Endothelial cell of umbilical vein (primary cell): ENCODE measurements around the gene MYO16. TPM values are rescaled to one million over a fixed set of nuclear protein-coding genes. Genes with fewer than 3 reads are reported as not detected.

Experiments
- BruUV-seq: library from RNA; stranded (reverse); fragments of 400-500 nt; replicated peaks from 2 replicates; lab custom pipeline; 2021; lab: Mats Ljungman, UMichigan
- CTCF ChIA-PET: fragments of 300-600, 350-600 bp; sonication (Branson Sonifier 250); formaldehyde crosslinking; loops from one replicate; lab custom pipeline; 2021; ENCODE audit warnings: antibody characterized with exemption, inconsistent platforms; lab: Charles Lee
- POLR2A ChIA-PET: fragments of 300-600, 350-600 bp; sonication (Branson Sonifier 250); formaldehyde crosslinking; loops from one replicate; lab custom pipeline; 2021; ENCODE audit warnings: antibody characterized with exemption, inconsistent platforms; lab: Charles Lee
- DNase-seq: peaks from one replicate; pipeline ENCODE4 v3.0.0-alpha.2; 2011; ENCODE audit warnings: low read depth, low spot score
- FAIRE-seq: peaks from 2 replicates; lab custom pipeline; 2011; peaks lifted over from hg19 to GRCh38; lab: Jason Lieb, UNC
- H2AFZ ChIP-seq: 2 replicates; pipeline ENCODE4 v1.6.0; 2012; ENCODE audit warnings: low read depth, low read length, control low read depth, inconsistent platforms
- H3K27ac ChIP-seq: 2 replicates; pipeline ENCODE4 v1.5.1; 2011; ENCODE audit warnings: low read depth, mild to moderate bottlenecking, control low read depth, low read length, moderate library complexity; ENCODE audit not compliant: insufficient read depth
- H3K27me3 ChIP-seq, 2 experiments: 2 replicates each; pipeline versions ENCODE4 v1.6.0 to v1.6.1; 2011; ENCODE audit warnings: low read length in 2 of 2, mixed read lengths in 1 of 2; ENCODE audit not compliant: control insufficient read depth in 2 of 2, insufficient read depth in 2 of 2
- H3K36me3 ChIP-seq, 2 experiments: 2 replicates in 1 of 2; 3 replicates in 1 of 2; pipeline ENCODE4 v1.5.1; 2011; ENCODE audit warnings: low read length in 2 of 2, mild to moderate bottlenecking in 1 of 2, moderate library complexity in 1 of 2; ENCODE audit not compliant: control insufficient read depth in 2 of 2, insufficient read depth in 2 of 2; ENCODE audit errors: extremely low read depth in 1 of 2
- H3K4me1 ChIP-seq: 3 replicates; pipeline ENCODE4 v1.5.1; 2011; ENCODE audit warnings: mild to moderate bottlenecking, low read length; ENCODE audit not compliant: control insufficient read depth, insufficient read depth; ENCODE audit errors: extremely low read depth
- H3K4me2 ChIP-seq: 2 replicates; pipeline ENCODE4 v1.6.1; 2011; ENCODE audit warnings: low read length, control low read depth, mixed read lengths; ENCODE audit not compliant: insufficient read depth
- H3K4me3 ChIP-seq, 3 experiments: fragments of 200-600 bp in 1 of 3; sonication (generic), shearing (Covaris generic) in 1 of 3; replicated peaks in 1 of 3; 2 replicates each; pipeline ENCODE4 v1.5.1; 2011 to 2016; ENCODE audit warnings: control low read depth in 3 of 3, low read length in 3 of 3, mild to moderate bottlenecking in 2 of 3, inconsistent platforms in 1 of 3, low read depth in 1 of 3, moderate library complexity in 1 of 3; ENCODE audit not compliant: insufficient read depth in 1 of 3
- H3K79me2 ChIP-seq: 2 replicates; pipeline ENCODE4 v1.6.0; 2012; ENCODE audit warnings: low read length, inconsistent platforms; ENCODE audit not compliant: control insufficient read depth, insufficient read depth
- H3K9ac ChIP-seq: replicated peaks from 2 replicates; pipeline ENCODE3; 2011; ENCODE audit warnings: low read length, control low read depth; ENCODE audit not compliant: insufficient read depth; ENCODE audit errors: extremely low read depth
- H3K9me1 ChIP-seq: replicated peaks from 3 replicates; pipeline ENCODE4 v1.6.0; 2011; ENCODE audit warnings: mild to moderate bottlenecking, low read length; ENCODE audit not compliant: control insufficient read depth, insufficient read depth; ENCODE audit errors: extremely low read depth
- H3K9me3 ChIP-seq: replicated peaks from 2 replicates; pipeline ENCODE4 v1.5.1; 2012; ENCODE audit warnings: low read length, inconsistent platforms; ENCODE audit not compliant: control insufficient read depth, insufficient read depth
- H4K20me1 ChIP-seq: replicated peaks from 2 replicates; pipeline ENCODE3; 2011; ENCODE audit warnings: mild to moderate bottlenecking, low read length; ENCODE audit not compliant: control insufficient read depth, insufficient read depth; ENCODE audit errors: extremely low read depth
- EZH2 ChIP-seq: IDR thresholded peaks from 2 replicates; pipeline ENCODE4 v1.6.1; 2012; ENCODE audit warnings: borderline replicate concordance, low read depth, mild to moderate bottlenecking, moderate library complexity, low read length, inconsistent platforms; ENCODE audit not compliant: severe bottlenecking
- FOS ChIP-seq: IDR thresholded peaks from 2 replicates; pipeline ENCODE4 v1.6.1; 2011; ENCODE audit warnings: mild to moderate bottlenecking, low read length, moderate library complexity, borderline replicate concordance; ENCODE audit not compliant: insufficient read depth
- JUN ChIP-seq: IDR thresholded peaks from 2 replicates; pipeline ENCODE4 v1.6.1; 2011; ENCODE audit warnings: borderline replicate concordance, low read depth; ENCODE audit not compliant: insufficient read length, insufficient read depth
- MAX ChIP-seq: IDR thresholded peaks from 2 replicates; pipeline ENCODE4 v1.6.1; 2011; ENCODE audit not compliant: insufficient read depth, insufficient read length
- POLR2A ChIP-seq: IDR thresholded peaks from 2 replicates; pipeline ENCODE4 v1.6.1; 2012; ENCODE audit warnings: low read depth, mild to moderate bottlenecking, control low read depth, low read length
- dilution Hi-C: fragments of 300-500 bp; cut with MboI; formaldehyde crosslinking; loops from one replicate; pipeline ENCODE4 v1.15.0; 2019; ENCODE audit warnings: low sequenced_read_pairs; ENCODE audit not compliant: extremely low pct_ligation_motif_present
- intact Hi-C: fragments of 100-400 bp; cut with micrococcal nuclease; formaldehyde crosslinking; loops from one replicate; pipeline ENCODE4 v1.10.0; 2022
- polyA plus RNA-seq, 4 experiments: library from polyadenylated mRNA; depleted of rRNA in 3 of 4; stranded (reverse) in 3 of 4; unstranded in 1 of 4; fragments of >200 nt; gene quantifications; 2 replicates each; pipeline versions ENCODE4 v1.2.1 to v1.2.3, GENCODE V29; 2011 to 2012; ENCODE audit warnings: missing spikeins in 1 of 4
- total RNA-seq: library from RNA; stranded (reverse); gene quantifications from 2 replicates; pipeline ENCODE4 v1.2.3, GENCODE V29; 2021

MYO16 gene
- total and polyA plus RNA-seq, 2 donors (not counting 3 experiments of a cell fraction or from before 2014, with no cell fraction given), result 0.03 to 0.04 TPM

- TF ChIP-seq JUN, result no peak
- POLR2A ChIA-PET, result no interaction called here
- FAIRE-seq (no peak), DNase-seq (no peak)
- no peaks in the 10 kb centered on the region for H3K9me3 ChIP-seq
- no peak overlapping the region for H3K9ac ChIP-seq
- intact Hi-C loops (no loop called here), dilution Hi-C loops (no loop called here)
- H3K4me3 ChIP-seq, result no peak overlapping the region
- no peaks in the 10 kb centered on the region for H3K79me2 ChIP-seq
- no peak overlapping the region for H3K27ac ChIP-seq
- H4K20me1 ChIP-seq, result no peaks in the 10 kb centered on the region
- CTCF ChIA-PET, result no interaction called here
- H3K9me1 ChIP-seq, result no peaks in the 10 kb centered on the region
- no peak overlapping the region for H2AFZ ChIP-seq
- no peaks in the 10 kb centered on the region for H3K4me1 ChIP-seq
- no peaks in the 10 kb centered on the region for H3K36me3 ChIP-seq
- no peaks in the 10 kb centered on the region for H3K27me3 ChIP-seq
- H3K4me2 ChIP-seq, result no peak overlapping the region
- no TSS peak for BruUV-seq
Observed at GRCh38 chr13:108768035-108768434, 138.6 kb downstream of the MYO16 start.

- no peaks in the 10 kb centered on the region for H3K9me1 ChIP-seq
- H3K79me2 ChIP-seq, result no peaks in the 10 kb centered on the region
- TF ChIP-seq FOS, result no peak
- no peak for TF ChIP-seq EZH2
- no peak for TF ChIP-seq MAX
- TF ChIP-seq POLR2A, result no peak
- no peak overlapping the region for H2AFZ ChIP-seq
- H3K27me3 ChIP-seq, result no peaks in the 10 kb centered on the region
- dilution Hi-C loops (no loop called here), intact Hi-C loops (no loop called here)
- no peak overlapping the region for H3K4me3 ChIP-seq
- FAIRE-seq (no peak), DNase-seq (no peak)
- no peaks in the 10 kb centered on the region for H4K20me1 ChIP-seq
- no TSS peak for BruUV-seq
- no peaks in the 10 kb centered on the region for H3K4me1 ChIP-seq
- H3K36me3 ChIP-seq, result no peaks in the 10 kb centered on the region
- POLR2A ChIA-PET, result no interaction called here
- CTCF ChIA-PET, result no interaction called here
- H3K9me3 ChIP-seq, result no peaks in the 10 kb centered on the region
- no peak overlapping the region for H3K9ac ChIP-seq
- H3K27ac ChIP-seq, result no peak overlapping the region
- no peak overlapping the region for H3K4me2 ChIP-seq
Observed at GRCh38 chr13:108769213-108770070, 140.0 kb downstream of the MYO16 start.
